ENCODE data around the gene AQP12A. TPM values are rescaled to one million over a fixed set of nuclear protein-coding genes. Genes with fewer than 3 reads are reported as not detected.

Gene AQP12A
- total and polyA plus RNA-seq, 9 of the 15 experiments (the other 6 are each of a cell fraction or from before 2014, with no cell fraction given): not detected

DNA sequence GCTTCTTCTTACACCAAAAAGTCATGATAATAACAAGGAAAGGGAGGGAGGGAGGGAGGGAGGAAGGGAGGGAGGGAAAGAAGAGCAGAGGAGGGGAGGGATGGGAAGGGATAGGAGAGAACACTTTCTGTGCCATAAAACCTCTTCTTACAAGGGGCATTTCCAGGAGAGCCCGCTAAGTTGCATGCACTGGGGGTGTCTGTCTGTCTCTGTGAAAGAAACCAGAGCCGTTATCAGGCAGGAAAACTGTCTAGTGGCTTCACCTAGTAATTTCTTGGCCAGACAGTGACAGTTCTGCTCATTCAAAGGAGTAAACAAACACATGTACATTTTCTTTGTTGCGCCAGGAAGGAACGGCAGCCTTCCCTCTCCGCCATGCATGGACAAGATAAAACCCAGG lies 45.8 kb downstream of the AQP12A start (continued):
- TF ChIP-seq, protein P1, sequence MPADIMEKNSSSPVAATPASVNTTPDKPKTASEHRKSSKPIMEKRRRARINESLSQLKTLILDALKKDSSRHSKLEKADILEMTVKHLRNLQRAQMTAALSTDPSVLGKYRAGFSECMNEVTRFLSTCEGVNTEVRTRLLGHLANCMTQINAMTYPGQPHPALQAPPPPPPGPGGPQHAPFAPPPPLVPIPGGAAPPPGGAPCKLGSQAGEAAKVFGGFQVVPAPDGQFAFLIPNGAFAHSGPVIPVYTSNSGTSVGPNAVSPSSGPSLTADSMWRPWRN (IDR thresholded peaks at IDR 0.05; ENCODE audit: low read depth): no peak
- TF ChIP-seq EP300 (IDR thresholded peaks at IDR 0.05; ENCODE audit: low read length) (no peak), RBM39 (optimal IDR thresholded peaks at IDR 0.05; ENCODE audit: low read depth, low read length) (no peak)

DNA sequence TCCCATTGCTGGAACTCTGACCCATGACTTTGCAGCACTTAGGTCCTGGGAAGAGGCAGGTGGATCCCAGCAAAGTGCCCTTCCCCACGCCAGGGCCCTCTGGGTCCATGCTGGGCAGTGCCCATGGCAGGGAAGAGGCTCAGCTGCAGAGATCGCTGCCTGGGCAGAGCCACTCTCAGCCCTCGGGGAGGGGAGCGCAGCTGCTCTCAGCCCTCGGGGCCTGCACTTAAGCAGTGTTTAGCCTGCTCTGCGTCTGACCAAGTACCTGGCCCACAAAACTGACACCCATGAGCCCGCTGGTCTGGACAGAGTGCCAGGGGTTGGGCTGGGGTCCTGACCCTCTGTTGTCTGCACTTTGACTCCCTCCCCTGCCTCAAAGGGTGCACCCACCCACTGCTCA lies 46.3 kb downstream of the AQP12A start:
- CTCF ChIA-PET (ENCODE audit: low intra/inter-chr PET ratio): no interaction called here
- BruUV-seq (replicated peaks): no TSS peak
- TF ChIP-seq, protein P2, sequence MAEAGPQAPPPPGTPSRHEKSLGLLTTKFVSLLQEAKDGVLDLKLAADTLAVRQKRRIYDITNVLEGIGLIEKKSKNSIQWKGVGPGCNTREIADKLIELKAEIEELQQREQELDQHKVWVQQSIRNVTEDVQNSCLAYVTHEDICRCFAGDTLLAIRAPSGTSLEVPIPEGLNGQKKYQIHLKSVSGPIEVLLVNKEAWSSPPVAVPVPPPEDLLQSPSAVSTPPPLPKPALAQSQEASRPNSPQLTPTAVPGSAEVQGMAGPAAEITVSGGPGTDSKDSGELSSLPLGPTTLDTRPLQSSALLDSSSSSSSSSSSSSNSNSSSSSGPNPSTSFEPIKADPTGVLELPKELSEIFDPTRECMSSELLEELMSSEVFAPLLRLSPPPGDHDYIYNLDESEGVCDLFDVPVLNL (CRISPR knock-in tag; IDR thresholded peaks at IDR 0.05; ENCODE audit: low read depth): no peak
- H3K4me1 ChIP-seq (replicated peaks in 1 of 2; ENCODE audit: control insufficient read depth in 2 of 2, insufficient read depth in 2 of 2, low read length in 2 of 2): peaks cover 0 to 7% of the 10 kb centered on the region in 2 experiments; a peak in 1 of 5 replicates
- no peaks in the 10 kb centered on the region for H3K79me2 ChIP-seq (ENCODE audit: control insufficient read depth, insufficient read depth, low read length)
- H3K4me3 ChIP-seq: no peak overlapping the region
- POLR2A ChIA-PET: no interaction called here
- no peaks in the 10 kb centered on the region for H3K9me3 ChIP-seq (replicated peaks; ENCODE audit: control insufficient read depth, insufficient read depth, low read depth, low read length)
- H3K4me2 ChIP-seq (ENCODE audit: insufficient read depth, low read length): no peak overlapping the region
- WGBS (ENCODE audit: insufficient coverage, low coverage, missing lambda C conversion rate): 3% methylated on average over 5 of the region's 7 CpGs
- H3K27ac ChIP-seq (ENCODE audit: extremely low read depth, low read depth, low read length): no peak overlapping the region
- peaks cover 4 to 75% of the 10 kb centered on the region in 2 experiments; a peak in 4 of 5 replicates for H3K27me3 ChIP-seq (ENCODE audit: control insufficient read depth in 2 of 2, insufficient read depth in 2 of 2, low read length in 2 of 2)
- H3K36me3 ChIP-seq (ENCODE audit: control insufficient read depth, insufficient read depth, low read length): no peaks in the 10 kb centered on the region
- ATAC-seq (no peak), DNase-seq (ENCODE audit: extremely low read depth in 1 of 4, low spot score in 3 of 4) (no peak), FAIRE-seq (no peak)
- H3K9me1 ChIP-seq (ENCODE audit: control insufficient read depth, insufficient read depth, low read length): no peaks in the 10 kb centered on the region
- intact Hi-C loops (cut with micrococcal nuclease): no loop called here
- no peak overlapping the region for H3K9ac ChIP-seq (ENCODE audit: insufficient read depth in 1 of 2, low read depth in 2 of 2, low read length in 2 of 2)
- no peaks in the 10 kb centered on the region for H4K20me1 ChIP-seq (replicated peaks; ENCODE audit: control insufficient read depth, insufficient read depth, low read length)
- H2AFZ ChIP-seq (ENCODE audit: low read depth, low read length): no peak overlapping the region
- in situ Hi-C loops (cut with MboI): no loop called here
